22Rv1 (cell line): Measurements from ENCODE around the gene TSPAN9.

Experiments
- H3K27ac ChIP-seq: fragments of 450-650 bp; 2 replicates; pipeline ENCODE4 v1.5.1; 2017
- ZFX ChIP-seq: fragments of 450-650 bp; IDR thresholded peaks from 2 replicates; pipeline ENCODE4 v1.6.1; 2017; ENCODE audit warnings: antibody characterized with exemption, borderline replicate concordance
- TF ChIP-seq, protein P1 (sequence below): fragments of 450-650 bp; IDR thresholded peaks from 2 replicates; pipeline ENCODE4 v1.5.1; 2017; ENCODE audit warnings: mild to moderate bottlenecking

TSPAN9 gene

DNA sequence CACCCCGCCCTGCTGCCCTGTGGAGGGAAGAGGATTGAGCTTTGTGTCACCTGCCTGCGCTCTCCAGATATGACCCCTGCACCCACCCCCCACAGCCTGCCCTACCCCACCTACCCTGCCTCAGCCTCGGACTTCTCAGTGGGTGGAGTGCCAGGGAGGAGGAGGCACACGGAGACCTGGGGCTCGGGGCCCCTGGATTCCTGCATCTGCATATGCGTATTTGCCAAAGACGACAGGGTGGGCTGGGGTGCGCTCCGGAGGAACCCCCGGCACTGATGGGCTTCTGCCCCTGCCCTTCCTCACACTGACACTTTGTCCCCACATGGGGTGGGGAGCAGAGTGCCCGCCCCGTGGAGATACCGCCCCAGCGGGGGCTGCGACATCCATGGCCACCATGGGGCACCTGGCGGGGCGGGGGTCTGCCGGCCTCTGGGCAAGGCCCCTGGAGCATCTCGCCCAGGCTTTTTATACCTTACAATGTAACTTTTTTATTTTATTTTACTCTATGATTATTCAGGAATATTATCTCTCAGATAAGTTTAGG is 206.0 kb downstream of the TSPAN9 start:
- no peak overlapping the region for H3K27ac ChIP-seq
- no peak for TF ChIP-seq ZFX
- TF ChIP-seq, protein P1, sequence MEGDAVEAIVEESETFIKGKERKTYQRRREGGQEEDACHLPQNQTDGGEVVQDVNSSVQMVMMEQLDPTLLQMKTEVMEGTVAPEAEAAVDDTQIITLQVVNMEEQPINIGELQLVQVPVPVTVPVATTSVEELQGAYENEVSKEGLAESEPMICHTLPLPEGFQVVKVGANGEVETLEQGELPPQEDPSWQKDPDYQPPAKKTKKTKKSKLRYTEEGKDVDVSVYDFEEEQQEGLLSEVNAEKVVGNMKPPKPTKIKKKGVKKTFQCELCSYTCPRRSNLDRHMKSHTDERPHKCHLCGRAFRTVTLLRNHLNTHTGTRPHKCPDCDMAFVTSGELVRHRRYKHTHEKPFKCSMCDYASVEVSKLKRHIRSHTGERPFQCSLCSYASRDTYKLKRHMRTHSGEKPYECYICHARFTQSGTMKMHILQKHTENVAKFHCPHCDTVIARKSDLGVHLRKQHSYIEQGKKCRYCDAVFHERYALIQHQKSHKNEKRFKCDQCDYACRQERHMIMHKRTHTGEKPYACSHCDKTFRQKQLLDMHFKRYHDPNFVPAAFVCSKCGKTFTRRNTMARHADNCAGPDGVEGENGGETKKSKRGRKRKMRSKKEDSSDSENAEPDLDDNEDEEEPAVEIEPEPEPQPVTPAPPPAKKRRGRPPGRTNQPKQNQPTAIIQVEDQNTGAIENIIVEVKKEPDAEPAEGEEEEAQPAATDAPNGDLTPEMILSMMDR, result no peak

DNA sequence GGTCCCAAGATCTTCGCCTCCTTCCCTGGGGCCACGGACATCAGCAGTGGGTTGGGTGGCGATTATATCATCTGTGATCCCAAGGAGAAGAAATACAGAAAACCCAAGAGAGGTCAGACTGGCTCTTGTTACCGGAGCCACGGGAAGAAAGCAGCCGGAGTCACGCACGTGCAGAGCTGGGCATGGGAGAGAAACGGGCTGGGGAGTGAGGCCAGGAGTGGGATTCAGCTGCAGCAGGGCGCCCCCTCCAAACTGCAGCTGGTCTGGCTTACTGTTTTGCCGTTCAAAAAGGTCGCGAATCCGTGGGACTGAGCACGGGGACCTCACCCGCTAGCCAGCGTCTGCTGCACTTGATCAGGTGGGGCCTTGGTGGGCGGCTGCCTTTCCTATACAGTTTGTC is 207.2 kb downstream of the TSPAN9 start:
- H3K27ac ChIP-seq, result no peak overlapping the region
- TF ChIP-seq, protein P1, result no peak
- no peak for TF ChIP-seq ZFX

DNA sequence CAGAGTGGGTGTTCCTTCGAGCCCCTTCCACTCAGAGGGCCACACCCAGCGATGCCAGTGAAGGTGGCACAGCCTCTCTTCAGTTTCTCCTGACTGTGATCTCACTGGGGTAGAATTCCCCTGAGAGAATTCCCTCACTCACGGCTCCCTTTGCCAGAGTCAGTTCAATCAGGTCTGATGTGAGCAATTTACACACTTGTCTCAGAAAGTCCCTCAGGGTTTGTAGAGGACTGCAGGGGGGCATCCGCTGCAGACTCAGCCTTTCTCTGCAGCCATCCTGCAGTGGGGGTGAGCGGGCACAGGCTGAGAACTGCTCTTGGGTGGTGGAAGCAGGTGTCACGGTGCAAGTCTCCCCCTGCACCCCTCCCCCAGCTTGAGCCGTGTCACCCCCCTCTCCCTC is 208.4 kb downstream of the TSPAN9 start:
- TF ChIP-seq, protein P1, result no peak
- no peak for TF ChIP-seq ZFX
- H3K27ac ChIP-seq, result no peak overlapping the region

DNA sequence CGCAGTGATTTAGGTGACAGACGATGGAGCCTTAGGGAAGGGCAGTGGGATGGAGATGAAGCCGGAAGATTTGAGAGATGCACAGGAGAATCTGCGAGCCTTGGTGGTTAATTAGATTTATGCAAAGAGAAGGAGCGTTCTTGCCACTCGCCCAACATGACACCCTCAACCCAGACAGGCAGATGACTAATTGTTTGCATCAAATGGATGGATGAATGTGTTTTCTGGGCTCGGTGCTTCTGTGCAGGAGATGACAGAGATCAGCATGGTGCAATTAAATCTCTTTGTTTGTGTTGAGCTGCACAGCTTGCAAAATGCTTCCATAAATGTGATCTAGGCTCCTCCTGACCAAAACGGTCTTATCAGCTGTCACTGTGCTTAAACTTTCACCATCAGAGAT is 211.5 kb downstream of the TSPAN9 start:
- H3K27ac ChIP-seq, result no peak overlapping the region
- TF ChIP-seq, protein P1, result no peak
- TF ChIP-seq ZFX, result no peak

DNA sequence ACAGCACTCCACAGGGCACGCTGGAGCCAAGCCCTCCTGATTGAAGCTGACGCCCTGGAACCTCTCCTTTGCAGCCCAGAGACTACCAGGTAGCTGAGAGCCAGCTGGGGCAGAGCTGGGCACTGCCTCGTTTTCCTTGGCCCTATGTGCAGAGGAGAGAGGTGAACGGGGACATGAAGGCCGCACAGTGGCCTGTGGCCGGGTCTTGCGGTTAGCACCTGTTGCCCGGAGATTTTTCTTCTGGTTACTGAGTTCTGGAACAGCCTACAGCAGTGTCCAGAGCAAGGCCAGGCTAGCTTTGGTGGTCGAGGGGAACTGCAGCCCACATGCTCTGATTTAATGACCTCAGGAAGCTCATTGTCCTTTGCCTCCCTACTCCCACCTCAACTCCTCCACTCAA is 212.5 kb downstream of the TSPAN9 start:
- TF ChIP-seq, protein P1, result no peak
- TF ChIP-seq ZFX, result no peak
- H3K27ac ChIP-seq, result no peak overlapping the region

DNA sequence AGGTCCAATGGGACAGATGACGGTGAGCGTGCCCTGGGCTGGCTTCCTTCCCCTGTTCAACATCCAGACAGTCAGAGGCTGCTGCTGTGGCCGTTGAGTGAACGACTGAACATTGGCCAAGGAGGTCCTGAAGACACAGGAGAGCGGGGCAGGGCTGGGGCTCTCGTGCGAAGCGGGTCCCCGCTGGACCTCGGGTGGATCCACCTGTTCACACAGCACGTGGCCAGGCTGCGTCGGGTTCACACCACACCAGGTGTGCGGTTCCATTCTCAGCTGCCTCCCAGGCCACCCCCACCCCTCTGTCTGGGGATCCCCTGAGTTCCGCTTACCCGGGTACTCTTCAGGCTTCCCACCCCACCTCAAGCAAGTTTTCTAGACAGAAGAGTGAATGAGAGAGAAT is 214.8 kb downstream of the TSPAN9 start:
- TF ChIP-seq, protein P1, result no peak
- no peak for TF ChIP-seq ZFX
- H3K27ac ChIP-seq, result no peak overlapping the region

DNA sequence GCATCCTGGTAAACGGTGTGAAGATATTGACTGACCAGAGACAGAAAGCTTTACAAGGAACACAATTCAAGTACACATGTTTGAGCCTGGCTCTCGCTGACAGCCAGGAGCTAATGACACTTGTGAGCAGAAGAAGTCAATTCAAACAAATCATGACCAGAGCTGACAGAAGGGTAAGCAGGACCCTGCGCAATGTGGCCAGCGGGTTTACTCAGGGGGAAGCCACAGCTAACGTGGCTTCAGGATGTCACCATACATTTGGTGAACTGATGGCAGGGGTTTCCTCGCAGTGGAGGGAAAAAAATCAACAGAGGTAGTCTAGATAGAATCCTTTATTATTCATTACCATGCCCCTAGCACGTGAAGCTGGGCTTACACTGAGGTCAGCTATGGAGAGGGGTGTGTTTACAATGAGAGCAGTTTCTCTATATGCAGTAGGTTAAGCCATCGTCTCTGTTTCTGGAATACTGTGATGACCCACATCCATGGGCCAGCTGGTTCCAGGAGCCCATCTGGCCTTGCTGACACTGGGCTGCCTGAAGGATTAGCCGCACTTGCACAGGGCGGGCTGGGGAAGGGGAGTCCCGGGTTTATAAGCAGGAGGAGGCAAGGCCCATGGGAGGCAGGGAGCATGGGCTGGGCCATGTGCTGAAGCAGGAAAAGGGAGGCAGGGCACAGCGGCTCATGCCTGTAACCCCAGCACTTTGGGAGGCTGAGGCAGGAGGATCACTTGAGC is 215.7 kb downstream of the TSPAN9 start:
- H3K27ac ChIP-seq, result no peak overlapping the region
- no peak for TF ChIP-seq ZFX
